GM13977 (cell line): ENCODE results near the gene IRF6.

Source experiments
- DNase-seq: peaks from one replicate; pipeline ENCODE4 v3.0.0; 2012; ENCODE audit warnings: low spot score
- in situ Hi-C: fragments of 300-500 bp; cut with MboI; formaldehyde crosslinking; loops from one replicate; pipeline ENCODE4 v1.12.0; 2022; ENCODE audit warnings: low sequenced_read_pairs, low pct_unique_long_range_greater_than_20kb, mixed read lengths, inconsistent platforms; ENCODE audit not compliant: unreplicated experiment
- TF ChIP-seq, protein P1 (sequence below): IDR thresholded peaks from 2 replicates; pipeline ENCODE4 v1.5.1; 2012; ENCODE audit warnings: mild to moderate bottlenecking, control low read depth; ENCODE audit not compliant: insufficient read depth; ENCODE audit errors: extremely low read depth, missing control alignments

IRF6 gene

DNA sequence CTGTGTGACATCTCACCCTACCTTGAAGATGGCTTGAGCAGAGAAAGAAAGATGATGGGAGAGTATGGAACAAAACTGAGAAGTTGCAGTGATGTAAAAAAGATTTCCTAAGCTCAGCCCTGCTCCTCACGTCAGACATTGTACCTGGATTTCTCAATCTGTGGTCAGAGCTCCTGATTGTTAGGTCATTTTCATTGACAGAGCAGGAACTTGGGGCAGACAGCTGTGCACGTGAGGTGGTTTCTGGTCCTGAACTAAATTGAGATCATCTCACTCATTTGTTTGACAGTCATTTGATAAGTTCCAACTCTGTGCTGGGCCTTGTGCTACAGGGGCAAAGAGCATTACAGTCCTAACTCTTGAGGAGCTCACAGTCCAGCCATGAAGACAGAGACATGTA is 39.9 kb downstream of the IRF6 start:
- no peak for DNase-seq
- TF ChIP-seq, protein P1, sequence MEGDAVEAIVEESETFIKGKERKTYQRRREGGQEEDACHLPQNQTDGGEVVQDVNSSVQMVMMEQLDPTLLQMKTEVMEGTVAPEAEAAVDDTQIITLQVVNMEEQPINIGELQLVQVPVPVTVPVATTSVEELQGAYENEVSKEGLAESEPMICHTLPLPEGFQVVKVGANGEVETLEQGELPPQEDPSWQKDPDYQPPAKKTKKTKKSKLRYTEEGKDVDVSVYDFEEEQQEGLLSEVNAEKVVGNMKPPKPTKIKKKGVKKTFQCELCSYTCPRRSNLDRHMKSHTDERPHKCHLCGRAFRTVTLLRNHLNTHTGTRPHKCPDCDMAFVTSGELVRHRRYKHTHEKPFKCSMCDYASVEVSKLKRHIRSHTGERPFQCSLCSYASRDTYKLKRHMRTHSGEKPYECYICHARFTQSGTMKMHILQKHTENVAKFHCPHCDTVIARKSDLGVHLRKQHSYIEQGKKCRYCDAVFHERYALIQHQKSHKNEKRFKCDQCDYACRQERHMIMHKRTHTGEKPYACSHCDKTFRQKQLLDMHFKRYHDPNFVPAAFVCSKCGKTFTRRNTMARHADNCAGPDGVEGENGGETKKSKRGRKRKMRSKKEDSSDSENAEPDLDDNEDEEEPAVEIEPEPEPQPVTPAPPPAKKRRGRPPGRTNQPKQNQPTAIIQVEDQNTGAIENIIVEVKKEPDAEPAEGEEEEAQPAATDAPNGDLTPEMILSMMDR, result no peak
- in situ Hi-C loops, result no loop called here

DNA sequence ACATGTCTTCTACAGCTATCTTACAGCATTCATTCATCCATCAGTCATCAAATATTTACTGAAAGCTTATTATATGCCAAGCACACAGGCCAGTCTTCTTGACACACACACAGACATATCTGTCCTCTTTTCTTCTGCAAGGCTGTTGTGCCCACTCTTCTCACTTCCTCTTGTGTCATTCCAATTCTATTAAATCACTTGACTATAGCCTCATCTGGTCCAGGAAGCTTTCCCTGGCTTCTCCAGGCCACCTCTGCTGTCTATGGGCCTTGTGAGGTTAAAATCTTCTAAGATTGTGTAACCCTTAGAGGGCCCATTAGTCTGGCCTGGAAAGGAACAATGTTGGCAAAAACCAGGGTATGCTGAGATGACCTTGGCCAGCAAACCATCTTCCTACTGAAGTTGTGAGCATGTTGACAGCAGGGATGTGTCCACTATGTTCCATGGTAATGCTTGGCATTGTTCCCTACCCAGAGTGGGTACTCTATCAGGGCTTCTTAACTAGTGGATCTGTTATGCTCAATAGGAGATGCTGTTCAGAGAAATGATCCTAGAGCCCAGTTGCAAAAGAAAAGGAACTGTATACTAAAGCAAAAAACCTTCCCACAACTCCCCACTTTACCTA is 44.8 kb downstream of the IRF6 start:
- in situ Hi-C loops, result no loop called here
- TF ChIP-seq, protein P1, result no peak

DNA sequence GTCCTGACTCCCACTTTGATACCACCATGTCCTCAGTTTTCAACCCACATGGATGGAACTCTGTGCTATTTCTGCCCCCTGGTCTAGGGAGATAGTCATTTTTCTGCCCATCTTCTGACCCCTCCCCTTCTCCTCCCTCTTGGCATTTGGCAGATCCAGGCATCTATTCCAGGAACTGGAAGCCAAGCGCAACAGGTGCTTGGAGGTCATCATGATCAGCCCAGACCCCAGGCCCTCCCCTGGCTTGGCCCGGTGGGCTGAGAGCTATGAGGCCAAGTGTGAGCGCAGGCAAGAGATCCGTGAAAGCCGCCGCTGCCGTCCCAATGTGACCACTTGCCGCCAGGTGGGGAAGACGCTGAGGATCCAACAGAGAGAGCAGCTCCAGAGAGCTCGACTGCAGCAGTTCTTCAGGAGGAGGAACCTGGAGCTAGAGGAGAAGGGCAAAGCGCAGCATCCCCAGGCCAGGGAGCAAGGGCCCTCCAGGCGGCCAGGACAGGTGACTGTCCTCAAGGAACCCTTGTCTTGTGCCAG is 46.0 kb downstream of the IRF6 start:
- in situ Hi-C loops, result no loop called here
- TF ChIP-seq, protein P1, result no peak
- DNase-seq, result no peak

More for the DNA sequence above, 44.8 kb downstream of the IRF6 start:
- no peak for DNase-seq

DNA sequence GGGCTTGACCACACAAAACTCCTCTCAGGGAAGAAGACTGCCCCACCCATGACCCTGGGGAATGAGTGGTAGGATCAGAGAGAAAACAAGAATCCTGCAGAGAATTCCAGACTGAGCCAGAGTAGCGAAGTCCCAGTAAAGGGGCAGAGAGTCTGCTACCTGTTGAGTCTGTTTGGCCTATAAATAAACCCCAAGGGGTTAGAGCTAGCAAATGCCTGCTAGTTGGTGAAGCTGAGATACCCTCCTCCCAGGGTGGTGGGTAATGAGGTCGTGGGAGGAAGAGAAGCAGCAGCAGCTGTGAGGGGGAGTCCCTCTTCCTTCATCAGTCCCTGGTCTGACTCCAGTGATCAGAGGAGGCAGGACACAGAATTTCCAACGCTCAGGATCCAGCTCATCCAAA is 47.5 kb downstream of the IRF6 start:
- in situ Hi-C loops, result no loop called here
- TF ChIP-seq, protein P1, result no peak

DNA sequence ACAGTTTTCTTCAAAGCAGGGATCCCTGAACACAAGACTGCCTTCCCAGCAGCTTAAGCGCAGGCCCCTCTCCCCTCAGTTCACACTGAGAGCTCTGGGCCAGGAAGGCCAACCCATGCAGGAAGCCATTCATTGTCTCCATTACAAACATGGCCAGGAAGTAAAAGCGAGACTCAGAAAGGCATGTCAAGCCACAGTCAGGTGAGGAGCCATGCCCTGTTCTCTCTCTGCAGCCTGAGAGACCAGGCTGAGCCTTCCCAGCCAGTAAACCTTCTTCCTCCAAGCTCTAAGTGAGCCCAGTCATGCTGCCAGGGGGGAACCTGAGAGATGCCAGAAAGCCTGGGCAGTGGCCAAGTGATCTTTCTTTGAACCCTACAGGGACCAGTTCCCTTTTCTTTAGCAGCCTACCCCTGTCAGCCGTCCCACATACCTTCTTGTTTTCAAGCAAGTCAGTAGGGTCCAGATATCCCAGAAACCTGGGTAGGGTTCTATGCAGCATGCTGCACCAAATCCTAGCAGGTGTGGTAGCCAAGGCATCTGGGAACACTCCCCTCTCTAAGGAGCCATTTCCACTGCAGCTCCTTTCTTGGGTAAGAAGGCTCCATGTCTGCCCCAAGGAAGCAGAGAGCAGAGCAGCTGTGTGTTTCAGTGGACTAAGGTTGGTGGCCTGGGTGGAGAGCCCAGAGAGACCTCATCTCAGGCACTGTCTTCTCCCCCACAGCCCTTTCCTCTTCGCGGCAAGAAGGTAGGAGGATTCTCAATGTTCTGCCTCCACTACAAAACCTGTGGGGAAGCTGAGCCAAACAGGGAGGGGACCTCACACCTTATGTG is 49.1 kb downstream of the IRF6 start:
- in situ Hi-C loops, result no loop called here
- TF ChIP-seq, protein P1, result no peak
- DNase-seq, result peak; percentile 26

More for the DNA sequence above, 47.5 kb downstream of the IRF6 start:
- no peak for DNase-seq

DNA sequence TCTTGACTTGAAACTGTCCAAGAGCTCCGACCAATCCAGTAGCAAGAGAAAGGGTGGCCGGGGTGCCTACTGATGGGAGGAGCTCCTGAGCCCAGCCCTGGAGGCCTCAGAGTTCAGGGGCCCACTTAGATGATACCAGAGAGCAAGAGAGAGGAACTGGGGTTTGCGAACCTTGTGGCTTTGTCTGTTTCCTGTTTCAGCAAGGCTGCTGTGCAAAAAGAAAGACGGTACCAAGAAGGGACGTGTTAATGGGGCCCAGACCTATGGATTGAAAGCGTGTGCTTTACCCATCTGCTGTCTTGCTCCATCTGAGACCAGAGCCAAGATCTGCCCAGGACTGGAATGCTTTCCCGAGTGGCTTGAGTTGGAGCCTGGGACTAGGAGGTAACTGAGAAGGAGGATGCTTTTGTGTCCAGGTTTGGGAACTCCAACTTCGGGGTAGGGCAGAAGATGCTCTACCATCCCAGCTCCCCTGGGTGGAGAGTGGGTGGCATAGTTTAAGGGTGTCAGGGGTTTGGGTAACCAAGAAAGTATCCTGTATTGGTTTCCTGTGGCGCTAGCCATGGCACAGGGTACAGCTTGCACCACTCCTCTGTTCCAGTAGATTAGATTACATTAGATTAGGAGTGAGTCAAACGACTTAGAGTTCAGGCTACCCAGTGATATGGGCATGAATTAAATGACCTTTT is 49.9 kb downstream of the IRF6 start, which contains the start of gene TRAF3IP3:
TRAF3IP3 (plus strand) TSS at position 128 of the 689 bp plus-strand sequence. CDS start 3,987 bp downstream, outside the sequence.
- TF ChIP-seq, protein P1, result no peak
- DNase-seq, result peak; percentile 76
- in situ Hi-C loops, result no loop called here
